HG02870 (cell line): Measurements from ENCODE around the gene SLC6A17.

Experiments
- ATAC-seq: cut with Tn5 transposase; IDR thresholded peaks from one replicate; pipeline ENCODE4 v1.9.1; 2021; ENCODE audit warnings: mild to moderate bottlenecking, moderate library complexity; ENCODE audit not compliant: unreplicated experiment

Gene SLC6A17

GRCh38 chr1:110135246-110135645, 15.0 kb upstream of the SLC6A17 start:
- ATAC-seq, result no peak

GRCh38 chr1:110135666-110136065, 14.6 kb upstream of the SLC6A17 start:
- no peak for ATAC-seq

DNA sequence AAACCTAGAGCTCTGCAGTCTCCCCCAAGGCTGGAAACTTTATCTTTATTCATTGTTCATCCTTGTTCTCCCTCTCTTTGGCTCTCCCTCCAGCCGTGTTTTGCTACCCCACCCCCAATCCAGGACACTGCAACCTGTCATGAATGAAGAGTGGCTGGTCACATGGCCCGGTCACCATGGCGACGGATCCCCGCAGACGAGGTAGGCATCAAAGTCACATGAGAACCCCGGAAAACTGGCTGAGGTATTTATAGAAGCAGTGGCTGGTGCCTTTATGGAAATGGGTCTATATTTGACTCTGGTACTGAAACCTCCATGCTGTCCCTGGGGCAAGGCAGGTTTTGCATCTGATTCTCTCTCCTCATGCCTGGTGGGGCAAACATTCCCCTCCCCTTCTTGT, 13.4 kb upstream of the SLC6A17 start:
- ATAC-seq, result no peak

DNA sequence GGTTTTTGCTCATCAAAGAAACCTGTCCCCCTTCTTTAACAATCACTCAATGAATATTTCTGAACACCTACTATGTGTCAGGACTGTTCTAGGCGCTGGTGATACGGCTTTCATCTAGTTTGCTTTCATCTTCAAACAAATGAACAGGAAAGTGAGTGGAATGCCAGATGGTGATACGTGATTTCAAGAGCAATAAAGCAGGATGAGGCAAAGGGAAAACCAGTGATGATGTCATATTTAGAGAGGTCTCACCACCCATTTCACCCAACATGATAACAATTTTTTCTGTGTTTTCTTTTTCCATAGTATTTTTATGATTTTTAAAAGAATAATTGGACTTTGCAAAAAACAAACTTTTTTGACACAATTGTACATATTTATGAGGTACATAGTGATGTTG, 11.3 kb upstream of the SLC6A17 start:
- ATAC-seq, result no peak

GRCh38 chr1:110144366-110144765, 5.9 kb upstream of the SLC6A17 start:
- no peak for ATAC-seq

- ATAC-seq, result no peak
These were observed 1.3 kb upstream of the SLC6A17 start for GRCh38 chr1:110148961-110149360.

GRCh38 chr1:110151175-110151669, 928 bp downstream of the SLC6A17 start:
- ATAC-seq, result no peak

DNA sequence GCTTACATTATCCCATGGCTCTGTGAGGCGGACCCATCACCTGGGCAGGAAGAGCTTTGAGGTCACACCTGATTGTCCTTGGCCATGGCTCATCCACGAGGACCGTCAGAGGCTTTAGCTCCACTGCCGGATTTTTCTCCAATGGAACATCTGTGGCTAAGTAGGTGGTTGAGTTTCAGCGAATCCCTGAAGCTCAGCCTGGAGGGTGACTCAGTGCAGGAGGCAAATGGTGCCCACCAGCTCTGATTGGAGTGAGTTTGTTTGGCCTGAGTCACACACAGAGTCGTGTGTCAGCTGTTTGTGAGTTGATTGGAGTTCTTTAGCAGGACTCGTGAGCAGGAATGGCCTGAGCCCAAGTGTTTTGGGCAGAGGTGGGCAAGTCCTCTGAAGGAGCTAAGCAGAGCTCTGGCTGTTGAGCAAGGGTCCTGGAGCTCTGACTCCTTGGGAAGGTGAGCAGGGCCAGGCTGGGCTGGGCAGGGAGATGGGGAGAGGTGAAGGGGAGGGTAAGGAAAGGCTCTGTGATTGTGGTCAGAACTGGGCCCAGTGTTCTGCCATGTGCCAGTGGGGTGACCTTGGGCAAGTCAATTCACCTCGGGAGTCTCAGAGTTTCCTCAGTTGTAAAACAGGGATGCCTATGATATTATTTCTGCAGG, 2.0 kb downstream of the SLC6A17 start:
- ATAC-seq, result no peak

- ATAC-seq, result no peak
These were observed 3.2 kb downstream of the SLC6A17 start for GRCh38 chr1:110153407-110153950.

- no peak for ATAC-seq
These were observed 5.7 kb downstream of the SLC6A17 start for GRCh38 chr1:110155878-110156522.

- ATAC-seq, result no peak
These were observed 8.0 kb downstream of the SLC6A17 start for GRCh38 chr1:110158261-110158660.

GRCh38 chr1:110159168-110159567, 8.9 kb downstream of the SLC6A17 start:
- ATAC-seq, result no peak

DNA sequence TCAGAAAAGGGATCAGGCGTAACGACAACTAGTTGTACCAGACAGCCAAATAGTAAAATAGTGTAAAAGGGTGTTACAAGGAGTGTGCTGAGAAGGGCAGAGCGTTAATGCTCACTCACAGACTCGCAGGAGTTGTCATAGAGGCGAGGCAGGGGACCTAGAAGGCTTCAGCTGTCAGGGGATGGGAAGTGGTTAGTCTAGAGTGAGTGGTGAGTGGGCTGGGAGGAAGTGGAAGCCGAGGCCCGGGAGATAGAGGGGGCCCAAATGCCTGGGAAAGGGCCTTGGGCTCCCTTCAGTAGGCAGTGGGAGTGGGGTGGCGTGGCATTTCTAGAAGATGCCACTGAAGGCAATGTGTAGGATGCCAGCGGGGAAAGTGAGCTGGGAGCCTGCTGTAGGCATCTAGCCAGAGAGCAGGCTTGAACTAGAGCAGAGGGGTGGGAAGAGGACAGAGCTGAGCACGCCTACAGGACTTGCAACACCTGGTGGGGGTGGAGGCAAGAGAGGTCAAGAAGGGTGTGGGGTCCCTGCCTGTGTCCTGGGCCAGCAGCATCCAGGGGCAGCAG, 10.3 kb downstream of the SLC6A17 start:
- ATAC-seq, result no peak

GRCh38 chr1:110161165-110161564, 10.9 kb downstream of the SLC6A17 start:
- no peak for ATAC-seq

DNA sequence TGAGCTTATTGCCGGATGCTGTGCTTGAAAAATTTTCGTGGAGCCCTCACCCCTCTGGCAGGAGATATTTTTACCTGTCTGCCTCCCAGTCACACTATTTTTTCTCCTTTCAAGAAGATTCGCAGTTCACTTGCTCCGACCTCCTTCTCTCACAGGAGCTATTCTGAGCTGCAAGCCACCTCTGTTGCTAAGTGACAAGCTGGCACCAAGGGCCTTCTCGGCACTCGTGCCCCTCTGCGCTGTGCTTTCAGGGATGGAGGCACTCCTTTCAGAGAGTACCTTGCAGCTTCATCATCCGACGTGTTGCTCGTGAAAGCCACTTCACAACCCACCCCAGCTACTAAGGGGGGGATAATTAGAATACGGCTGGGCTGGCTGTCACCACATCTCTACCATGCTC, 11.6 kb downstream of the SLC6A17 start:
- ATAC-seq, result no peak

DNA sequence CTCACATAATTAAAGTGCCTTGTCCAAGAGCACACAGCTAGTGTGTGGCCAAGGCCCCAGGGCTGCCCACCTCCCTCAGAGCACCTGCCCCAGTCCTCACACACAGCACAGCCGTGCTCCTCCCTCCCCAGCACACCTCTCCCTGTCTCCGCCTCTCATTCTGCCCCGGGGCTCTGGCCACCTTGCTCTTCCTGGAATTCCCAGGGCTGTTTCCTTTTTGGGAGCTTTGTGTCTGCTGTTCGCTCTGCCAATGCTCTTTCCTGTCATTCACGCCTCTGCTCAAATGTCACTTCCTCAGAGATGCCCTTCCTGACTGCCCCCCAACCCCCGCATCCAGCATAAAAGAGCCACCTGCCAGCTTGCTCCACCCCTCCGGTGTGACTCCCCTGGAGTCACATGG, 13.3 kb downstream of the SLC6A17 start:
- no peak for ATAC-seq

DNA sequence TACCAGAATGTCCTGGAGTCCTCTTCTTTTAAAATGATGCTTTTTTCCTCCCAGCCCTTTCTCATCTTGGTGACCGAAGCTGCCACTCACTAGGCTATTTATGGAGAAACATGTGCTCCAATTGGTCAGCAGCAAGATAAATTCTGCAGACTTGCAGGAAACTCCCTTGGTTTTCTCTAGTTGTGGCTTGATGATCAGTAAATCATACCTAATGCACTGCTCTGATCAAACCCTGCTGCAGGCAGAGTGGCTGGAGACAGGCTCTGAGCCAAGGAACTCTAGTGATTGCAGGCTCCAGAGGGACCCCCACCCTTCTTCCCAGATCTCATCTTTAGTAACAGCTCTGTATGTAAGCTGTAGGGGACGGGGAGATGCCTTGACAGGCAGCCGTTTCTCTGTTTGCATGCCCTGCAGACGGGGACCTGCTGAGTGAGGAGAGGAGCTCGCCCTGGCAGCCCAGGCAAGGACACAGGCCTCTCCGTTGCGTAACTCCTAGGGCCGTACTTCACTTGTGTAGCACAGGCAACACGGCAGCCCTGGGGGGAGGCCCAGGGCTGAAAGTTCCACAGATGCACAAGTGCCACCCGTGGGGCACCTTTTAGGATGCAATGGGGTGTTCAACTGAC, 14.5 kb downstream of the SLC6A17 start:
- ATAC-seq, result no peak

DNA sequence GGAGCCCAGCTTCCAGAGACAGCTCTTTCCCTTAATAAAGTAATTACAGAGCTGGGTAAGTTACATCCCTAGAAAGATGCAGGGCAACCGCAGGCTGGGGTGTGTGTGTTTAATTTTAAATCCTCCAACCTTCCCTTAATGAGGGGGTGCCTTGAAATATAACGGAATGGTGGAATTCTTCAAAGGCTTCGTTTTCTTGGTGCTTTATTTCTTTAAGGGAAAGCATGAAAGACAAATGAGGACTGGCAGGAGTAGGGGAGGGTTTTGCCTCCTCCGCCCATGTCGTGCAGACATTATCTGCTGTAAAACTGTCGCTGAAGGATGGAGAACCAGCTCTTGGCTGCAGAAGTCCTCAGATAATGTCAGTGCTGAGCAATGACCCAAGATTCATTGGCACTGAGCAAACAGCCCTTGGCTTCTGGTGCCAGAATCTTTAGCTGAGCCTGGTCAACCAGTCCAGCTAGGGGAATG, 15.5 kb downstream of the SLC6A17 start:
- ATAC-seq, result no peak

GRCh38 chr1:110166861-110167260, 16.6 kb downstream of the SLC6A17 start:
- ATAC-seq, result no peak

DNA sequence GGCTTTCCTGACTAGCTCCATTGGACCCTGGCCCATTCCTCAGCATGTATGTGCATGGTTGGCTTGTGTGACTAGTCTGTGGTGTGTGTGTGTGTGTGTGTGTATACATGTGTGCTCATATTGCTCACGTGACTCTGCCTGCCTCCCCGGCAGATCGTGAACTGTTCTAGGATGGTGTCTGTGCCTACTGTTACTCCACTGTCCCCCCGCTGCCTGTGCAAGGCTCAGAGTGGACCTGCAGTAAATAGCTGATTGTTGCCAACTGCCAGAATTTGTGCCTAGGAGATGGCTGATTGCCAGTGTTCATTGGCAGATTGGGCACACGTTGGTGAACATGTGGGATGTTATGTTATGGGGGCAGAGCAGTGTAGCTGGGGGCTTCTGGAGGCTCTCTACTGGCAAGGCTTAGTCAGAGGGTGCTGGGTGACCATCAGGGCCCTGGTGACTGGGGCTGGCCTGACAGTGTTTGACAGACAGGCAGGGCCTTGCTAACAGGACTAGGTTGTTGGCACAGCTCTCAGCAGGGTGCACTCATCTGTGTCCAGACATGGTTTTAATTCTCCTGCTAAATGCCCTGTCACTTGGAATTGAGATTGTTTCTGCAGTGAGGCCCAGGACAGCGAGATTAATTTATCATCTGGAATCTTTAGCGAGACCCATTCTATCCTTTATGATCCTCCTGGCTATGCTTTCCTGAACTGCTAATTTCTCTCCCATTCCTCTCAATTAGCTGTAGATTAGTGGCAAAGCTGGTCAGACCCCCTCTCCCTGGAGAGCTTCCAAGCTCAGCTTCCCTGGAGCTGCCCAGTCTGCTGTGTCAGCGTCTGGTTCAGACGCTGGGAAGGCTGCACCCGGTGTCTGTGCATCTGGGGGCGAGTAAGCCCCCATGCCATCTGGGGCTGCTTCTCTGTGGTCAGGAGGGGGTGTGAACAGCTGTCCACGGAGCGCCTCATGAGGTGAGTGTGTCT, 20.8 kb downstream of the SLC6A17 start:
- ATAC-seq, result no peak
